PC-9 (cell line): ENCODE data around the gene ANKRD1.

Experiments
- EZH2 ChIP-seq: fragments of 200-600 bp; sonication (generic); IDR thresholded peaks from 2 replicates; pipeline ENCODE4 v1.8.0; 2017; ENCODE audit warnings: antibody characterized with exemption, low read depth
- TF ChIP-seq, protein P1 (sequence below): fragments of 200-600 bp; sonication (generic); conservative IDR thresholded peaks from 2 replicates; pipeline ENCODE4 v1.6.1; 2017; ENCODE audit warnings: mixed run types, antibody characterized with exemption, mild to moderate bottlenecking, moderate library complexity

DNA sequence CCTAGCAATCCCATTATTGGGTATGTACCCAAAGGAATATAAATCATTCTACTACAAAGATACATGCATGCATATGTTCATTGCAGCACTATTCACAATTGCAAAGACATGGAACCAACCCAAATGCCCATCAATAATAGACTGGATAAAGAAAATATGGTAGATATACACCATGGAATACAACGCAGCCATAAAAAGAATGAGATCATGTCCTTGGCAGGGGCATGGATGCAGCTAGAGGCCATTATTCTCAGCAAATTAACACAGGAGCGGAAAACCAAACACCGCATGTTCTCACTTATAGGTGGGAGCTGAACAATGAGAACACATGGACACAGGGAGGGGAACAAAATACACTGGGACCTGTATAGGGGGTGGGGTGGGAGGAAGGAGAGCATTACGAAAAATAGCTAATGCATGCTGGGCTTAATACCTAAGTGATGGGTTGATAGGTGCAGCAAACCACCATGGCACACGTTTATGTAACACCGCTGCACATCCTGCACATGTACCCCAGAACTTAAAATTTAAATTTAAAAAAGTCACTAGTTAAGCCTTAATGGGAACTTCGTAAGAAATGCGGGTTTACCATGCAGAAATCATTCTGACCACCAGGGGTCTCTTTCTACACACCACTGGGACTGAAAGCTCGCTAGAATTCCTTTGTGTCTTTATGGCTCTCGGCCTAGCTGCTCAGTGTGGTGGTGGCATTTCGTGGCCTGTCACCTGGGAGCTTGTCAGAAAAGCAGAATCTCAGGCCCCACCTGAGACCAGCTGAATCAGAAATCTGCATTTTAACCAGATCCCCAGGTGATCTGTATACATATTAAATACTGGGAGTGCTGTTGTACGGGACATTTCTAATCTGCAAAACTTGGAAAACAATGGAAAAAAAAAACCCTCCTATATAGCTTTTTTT is 9.5 kb downstream of the ANKRD1 start:
- TF ChIP-seq, protein P1, sequence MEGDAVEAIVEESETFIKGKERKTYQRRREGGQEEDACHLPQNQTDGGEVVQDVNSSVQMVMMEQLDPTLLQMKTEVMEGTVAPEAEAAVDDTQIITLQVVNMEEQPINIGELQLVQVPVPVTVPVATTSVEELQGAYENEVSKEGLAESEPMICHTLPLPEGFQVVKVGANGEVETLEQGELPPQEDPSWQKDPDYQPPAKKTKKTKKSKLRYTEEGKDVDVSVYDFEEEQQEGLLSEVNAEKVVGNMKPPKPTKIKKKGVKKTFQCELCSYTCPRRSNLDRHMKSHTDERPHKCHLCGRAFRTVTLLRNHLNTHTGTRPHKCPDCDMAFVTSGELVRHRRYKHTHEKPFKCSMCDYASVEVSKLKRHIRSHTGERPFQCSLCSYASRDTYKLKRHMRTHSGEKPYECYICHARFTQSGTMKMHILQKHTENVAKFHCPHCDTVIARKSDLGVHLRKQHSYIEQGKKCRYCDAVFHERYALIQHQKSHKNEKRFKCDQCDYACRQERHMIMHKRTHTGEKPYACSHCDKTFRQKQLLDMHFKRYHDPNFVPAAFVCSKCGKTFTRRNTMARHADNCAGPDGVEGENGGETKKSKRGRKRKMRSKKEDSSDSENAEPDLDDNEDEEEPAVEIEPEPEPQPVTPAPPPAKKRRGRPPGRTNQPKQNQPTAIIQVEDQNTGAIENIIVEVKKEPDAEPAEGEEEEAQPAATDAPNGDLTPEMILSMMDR = peak; percentile 80
- no peak for TF ChIP-seq EZH2
